Stimulated activated CD8-positive, alpha-beta memory T cell treated with anti-CD3 and anti-CD28 coated beads, Interleukin-7, amount 100 ng/mL, for 48 hours (primary cell): ENCODE measurements around the gene MCM5.
"Not testable (repeated sequence)": the region's sequence is repeated elsewhere in the genome, so short reads cannot be mapped to it uniquely, and the experiment has no call there.

ENCODE experiments used
- DNase-seq, 2 donors: peaks; one replicate each; pipeline ENCODE4 v3.0.0-alpha.2; 2020; ENCODE audit warnings: low read depth in 1 of 2; ENCODE audit errors: extremely low read depth in 1 of 2

MCM5 gene

DNA sequence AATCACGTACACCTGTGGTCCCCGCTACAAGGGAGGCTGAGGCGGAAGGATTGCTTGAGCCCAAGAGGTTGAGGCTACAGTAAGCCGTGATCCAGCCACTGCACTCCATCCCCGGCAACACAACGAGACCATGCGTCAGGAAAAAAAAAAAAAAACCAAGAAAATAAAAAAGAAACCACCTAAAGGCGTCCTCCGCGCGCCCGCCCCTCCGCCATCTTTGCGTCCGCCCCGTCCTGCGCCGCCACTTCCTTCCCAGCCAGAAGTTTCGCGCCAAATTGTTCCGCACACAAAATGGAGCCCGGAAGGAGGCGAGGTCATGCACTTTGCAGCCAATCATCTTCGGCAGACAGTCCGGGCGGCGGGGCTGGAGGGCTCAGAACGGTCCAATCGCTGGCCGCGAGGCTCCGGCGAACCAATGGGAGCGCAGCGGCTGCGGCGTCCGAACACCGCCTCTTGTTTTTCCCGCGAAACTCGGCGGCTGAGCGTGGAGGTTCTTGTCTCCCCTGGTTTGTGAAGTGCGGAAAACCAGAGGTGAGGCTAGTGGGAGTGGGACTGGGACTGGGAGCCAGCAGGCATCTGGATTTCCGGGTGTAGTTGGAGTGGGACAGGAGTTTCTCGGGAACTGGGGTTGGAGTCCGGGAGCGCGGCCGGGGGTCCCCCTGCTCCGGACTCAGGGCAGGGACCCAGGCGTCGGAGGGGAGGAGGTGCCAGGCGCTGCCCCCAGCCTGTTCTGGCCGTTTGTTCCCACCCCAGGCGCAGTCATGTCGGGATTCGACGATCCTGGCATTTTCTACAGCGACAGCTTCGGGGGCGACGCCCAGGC is at the start of gene MCM5:
MCM5 (plus strand) TSS at position 463 of the 823 bp plus-strand sequence; CDS start at position 762, 299 bp downstream.
- peak; percentile 93 to 97 for DNase-seq

DNA sequence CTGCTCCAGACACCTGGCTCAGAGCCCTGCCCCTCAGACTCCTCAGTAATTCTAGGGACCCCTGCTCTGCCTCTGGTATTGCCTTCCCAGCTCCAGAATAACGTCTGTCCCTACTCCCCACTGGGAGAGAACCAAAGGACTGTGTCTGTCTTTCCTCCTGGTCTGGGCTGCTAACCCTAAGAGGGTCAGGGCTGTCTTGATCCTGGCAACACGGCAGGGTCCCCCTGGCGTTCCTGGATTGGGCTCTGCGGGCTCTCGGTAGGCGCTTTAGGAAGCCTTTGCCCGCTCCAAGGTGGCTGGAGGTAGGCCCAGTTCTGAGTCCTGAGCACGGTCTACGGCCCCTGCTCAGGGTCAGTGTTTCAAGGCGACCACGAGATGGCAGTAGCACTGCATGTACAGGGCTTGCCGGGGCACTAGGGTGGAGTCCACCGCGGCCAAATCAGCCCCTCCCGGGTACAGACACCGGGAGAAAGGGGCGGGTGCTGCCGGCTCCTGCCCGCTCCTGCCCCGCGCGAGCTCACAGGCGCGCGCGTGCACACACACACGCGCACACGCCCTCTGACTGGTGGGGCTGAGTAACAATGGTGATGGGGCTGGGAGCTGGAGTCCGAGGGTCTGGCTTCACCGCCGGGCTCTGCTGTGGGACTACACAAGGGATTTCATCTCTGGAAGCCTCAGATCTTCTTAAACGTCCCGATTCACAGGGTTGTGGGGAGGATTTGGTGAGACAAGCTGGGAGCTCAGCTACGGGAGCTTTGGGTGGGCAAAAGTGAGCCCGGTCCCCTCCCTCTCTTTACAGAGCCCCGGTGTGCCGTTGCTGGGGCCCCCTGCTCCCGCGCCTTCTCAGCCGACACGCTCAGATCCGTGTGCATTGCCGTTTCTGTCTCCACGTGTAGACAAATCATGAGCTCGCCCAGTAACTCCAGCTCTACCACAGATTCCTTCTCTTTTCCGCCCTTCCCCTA is 49.1 kb upstream of the MCM5 start:
- DNase-seq = peak; percentile 67 to 82

DNA sequence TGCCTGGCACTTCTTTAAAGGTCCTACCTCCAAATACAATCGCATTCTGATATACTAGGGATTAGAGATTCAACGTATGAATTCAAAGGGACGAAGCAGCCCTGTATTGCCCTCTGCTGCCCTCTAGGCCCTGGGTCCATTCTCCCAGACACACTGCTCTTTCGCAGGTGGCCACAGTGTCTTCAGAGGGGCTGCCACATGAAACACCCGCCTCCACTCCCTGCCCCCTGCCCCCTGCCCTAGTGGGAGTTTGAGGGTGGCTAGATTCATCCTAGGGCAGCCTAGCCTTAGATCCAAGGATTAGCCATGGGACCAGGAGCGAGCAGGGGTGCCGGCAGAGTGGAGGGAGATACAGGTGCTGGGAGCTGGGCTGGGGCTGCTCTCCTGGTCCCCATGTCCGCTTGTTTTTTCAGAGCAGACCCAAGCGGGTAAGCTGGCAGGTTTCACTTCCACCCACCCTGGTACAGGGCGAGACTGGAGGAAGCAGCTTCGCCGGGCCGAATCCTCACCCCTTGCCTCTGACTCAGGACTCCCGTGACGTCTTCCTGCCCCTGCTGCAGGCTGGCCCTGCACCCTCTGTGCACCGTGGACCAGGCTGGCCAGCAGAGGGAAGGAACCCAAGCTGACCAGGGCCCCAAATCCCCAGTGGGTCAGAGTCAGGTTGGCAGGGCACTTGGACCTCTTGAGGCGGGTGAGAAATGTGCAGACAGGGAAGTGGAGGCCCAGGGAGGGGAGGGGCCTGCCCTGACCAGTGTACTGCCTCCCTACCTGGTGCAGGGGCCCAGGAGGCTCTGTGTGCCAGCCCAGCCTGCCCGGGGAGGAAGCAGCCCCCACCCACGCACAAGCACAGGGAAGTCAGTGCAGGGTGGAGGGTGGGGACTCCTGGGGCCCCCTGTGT is 47.5 kb upstream of the MCM5 start:
- peak; percentile 50 to 72 for DNase-seq

DNA sequence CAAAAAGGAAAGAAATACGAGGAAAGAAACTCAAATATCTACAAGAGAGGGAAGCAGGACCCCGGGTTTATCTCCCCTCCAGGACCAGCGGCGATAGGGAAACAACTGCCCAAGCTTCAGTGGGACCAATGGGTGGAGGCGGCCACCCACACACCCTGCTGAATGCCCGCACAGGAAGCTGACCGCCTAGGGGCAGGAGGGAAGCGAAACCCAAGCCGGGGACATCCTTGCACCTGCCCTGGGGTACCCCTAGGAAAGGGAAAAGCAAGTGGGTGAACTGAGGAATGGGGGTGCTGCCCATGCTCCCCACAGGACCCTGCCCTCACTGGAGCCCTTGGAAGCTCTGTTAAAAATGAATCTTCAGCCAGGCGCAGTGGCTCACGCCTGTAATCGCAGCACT is 46.6 kb upstream of the MCM5 start:
- DNase-seq = no peak

DNA sequence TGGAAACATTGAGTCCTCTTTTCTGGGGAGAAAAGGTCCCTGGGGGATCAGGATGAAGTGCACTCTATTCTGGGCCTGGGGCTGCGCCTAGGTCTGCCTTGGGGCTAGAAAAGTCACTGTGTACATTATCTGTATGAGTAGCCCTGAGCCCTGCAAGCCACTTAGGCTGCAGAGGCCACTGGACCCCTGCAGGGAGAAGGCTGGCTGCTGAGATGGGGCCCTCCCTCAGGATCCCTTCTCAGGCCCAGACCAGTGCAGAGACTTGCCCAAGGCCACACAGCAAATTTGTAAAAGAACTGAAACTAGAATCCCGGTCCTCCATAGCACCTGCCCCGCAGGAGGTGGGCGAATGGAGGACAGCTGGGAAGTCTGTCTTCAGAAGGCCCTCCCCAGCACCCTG is 45.9 kb upstream of the MCM5 start:
- DNase-seq = no peak

- DNase-seq = no peak
These were observed 41.9 kb upstream of the MCM5 start for GRCh38 chr22:35357883-35358621.

DNA sequence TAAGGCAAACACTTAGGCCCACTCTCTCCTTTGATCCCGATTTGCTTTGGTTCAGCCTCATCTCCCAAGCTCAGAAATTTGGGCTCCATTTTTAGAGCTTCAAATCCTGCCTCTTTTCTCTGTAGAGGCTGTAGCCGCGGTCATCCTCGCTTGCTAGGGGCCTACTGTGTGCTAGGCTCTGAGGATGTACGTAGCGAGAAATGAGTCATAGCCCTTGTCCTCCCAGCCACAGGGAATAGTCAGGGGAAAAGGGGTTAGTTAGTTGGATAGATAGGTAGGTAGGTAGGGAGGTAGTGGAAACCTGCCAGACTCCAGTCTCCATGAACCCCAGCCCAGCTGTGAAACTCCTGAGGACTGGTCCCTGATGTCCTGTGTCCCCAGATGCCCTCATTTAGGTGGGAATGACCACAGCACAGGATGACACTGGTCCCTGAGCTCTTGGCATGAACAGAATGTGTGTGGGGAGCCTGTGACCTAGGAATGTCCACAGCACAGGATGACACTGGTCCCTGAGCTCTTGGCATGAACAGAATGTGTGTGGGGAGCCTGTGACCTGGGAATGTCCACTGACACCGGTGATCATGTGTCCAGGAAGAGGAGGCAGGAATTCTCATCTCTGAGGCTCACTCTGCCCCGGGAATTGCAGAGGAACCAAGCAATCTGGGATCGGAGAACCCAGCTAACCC is 40.4 kb upstream of the MCM5 start:
- DNase-seq = no peak

- DNase-seq = no peak
These were observed 38.9 kb upstream of the MCM5 start for GRCh38 chr22:35361001-35361558.

GRCh38 chr22:35363566-35364086 is 36.3 kb upstream of the MCM5 start:
- DNase-seq = no peak

GRCh38 chr22:35364230-35364629 is 35.7 kb upstream of the MCM5 start:
- not testable (repeated sequence) for DNase-seq

DNA sequence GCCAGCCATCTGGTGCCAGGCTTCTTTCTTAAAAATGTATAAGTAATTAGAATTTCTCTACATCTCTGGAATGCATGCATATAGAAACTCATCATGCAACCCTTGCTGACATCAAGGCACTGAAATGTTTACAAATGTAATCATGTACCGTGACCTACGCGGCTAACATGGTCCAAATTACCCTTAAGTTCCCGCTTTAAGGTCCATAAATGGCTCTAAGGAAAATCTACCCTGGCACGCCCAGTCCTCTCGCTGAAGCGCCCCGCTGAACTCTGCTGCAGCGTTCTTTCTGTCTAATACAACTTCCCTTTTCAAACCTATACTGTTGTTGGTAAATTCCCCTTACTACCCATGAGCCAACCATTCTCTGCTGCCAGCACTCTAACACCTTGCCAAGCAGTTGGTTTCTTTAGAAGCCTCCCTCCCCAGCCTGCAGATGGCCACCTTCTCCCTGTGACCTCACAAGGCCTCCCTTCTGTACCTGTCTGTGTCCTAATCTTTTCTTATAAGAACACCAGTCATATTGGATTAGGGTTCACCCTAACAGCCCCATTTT is 32.5 kb upstream of the MCM5 start:
- DNase-seq = no peak

DNA sequence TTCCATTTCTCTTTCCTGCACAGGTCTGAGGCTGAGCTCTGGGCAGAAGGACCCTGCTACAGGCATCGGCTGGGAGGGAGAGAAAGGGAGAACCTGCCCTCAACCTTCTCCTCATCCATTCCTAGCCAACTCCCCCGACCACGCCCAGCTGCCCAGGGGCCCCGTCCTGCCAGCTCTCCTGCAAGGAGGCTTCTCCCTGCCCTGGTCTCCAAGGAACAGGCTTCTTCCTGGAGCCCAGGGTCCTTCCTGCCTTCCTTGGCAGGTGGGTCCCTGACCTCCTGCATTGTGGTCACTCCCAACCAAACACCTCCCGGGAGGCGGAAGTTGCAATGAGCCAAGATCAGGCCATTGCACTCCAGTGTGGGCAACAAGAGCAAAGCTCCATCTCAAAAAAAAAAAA is 31.6 kb upstream of the MCM5 start:
- no peak for DNase-seq

GRCh38 chr22:35369996-35370395 is 29.9 kb upstream of the MCM5 start:
- no peak for DNase-seq

DNA sequence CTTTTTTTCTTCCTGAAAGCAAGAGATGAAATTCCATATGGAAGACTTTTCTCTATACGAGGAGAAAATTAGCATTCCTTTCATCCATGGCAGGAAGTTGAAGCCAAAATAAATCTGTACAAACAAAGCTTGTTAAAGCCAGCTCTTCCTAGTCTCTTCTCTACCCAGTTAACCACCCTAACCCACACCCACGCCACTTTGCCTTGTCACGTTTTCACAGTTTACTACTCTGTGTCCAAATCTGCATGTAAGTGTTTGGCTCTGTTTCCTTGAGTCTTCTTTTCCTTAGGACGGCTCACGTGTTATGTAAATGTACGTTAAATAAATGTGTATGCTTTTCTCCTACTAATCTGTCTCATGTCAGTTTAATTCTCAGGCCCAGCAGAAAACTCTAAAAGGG is 26.2 kb upstream of the MCM5 start:
- no peak for DNase-seq

- no peak for DNase-seq
These were observed 24.9 kb upstream of the MCM5 start for GRCh38 chr22:35375031-35375430.

- DNase-seq = no peak
These were observed 24.4 kb upstream of the MCM5 start for GRCh38 chr22:35375526-35375925.

GRCh38 chr22:35376728-35377472 is 23.0 kb upstream of the MCM5 start:
- peak in 1 of 2 donors; percentile 23 for DNase-seq

DNA sequence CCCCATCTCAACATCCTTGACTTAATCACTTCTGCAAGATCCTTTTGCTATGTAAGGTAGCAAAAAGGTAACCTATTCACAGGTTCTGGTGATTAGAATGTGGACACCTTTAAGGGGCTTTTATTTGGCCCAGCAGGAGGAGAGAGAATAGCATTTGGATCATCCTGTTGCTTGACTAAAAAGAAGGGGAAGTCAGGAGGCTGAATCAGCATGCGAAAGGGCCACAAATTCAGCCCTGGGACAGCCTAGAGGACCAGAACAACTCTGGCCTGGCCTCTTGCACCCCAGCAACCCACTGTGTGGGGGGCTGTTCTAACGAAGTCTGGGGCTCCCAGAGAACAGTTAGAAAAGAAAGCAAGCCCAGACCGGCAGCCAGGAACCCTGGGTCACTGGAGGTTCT is 22.2 kb upstream of the MCM5 start:
- DNase-seq = no peak
